DLD1 (cell line): Measurements from ENCODE around the gene HMCN2.

Experiments used
- in situ Hi-C: cut with HindIII; loops from 2 replicates; pipeline ENCODE4 v1.10.0; 2017; ENCODE audit warnings: low sequenced_read_pairs

Gene HMCN2

DNA sequence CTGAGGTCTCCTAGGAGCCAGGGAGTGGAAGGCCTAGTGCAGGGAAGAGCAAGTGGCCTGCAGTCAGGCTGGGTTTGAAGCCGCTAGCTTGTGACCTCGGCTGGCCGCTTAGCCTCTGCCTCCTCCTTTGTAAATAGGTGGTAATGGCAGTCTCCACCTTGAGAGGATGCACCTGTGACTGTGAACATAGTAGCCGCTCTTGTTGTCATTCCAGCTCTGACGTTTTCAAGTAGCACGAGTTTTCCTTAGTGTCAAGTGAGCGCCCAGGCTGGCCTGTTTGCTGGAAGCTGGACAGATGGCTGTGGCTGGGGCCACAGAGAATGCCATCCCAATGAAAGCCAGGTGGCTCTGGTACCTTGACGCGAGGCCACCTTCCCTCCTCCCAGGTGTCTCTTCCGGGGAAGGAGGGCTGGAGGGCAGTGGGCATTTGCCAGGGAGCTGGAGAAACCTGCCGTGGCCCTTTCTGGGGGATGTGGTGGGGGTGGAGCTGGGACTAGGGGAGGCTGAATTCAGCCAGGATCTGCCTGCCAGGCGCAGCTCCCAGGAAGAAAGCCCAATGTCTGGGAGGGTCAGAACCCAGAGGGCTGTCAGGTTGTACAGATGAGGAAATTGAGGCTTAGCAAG is 181.7 kb downstream of the HMCN2 start:
- in situ Hi-C loops, result no loop called here

DNA sequence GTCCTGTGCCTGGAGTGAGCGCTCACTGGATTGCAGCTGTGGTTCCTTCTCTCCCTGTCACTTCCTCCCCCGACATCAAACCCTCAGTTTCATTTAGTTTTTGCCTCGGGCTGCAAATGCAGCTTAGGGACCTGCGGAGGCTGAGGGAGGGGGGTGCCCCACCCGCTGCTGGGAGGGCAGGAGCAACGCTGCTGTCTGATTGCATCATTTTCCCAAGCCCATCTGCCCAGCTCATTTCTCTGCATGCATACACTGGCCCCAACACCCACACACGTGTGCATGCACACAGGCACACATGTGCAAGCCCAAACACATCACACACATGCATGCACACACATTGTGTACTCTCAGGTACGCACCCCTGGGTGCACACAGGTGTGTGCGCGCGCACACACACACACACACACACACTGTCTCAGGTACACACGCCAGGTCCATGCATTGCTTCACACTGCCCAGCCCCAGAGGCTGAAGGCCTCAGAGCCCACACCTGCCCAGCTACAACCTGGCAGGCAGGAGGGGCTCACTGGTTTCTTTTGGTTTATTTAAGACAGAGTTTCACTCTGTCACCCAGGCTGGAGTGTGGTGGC is 182.6 kb downstream of the HMCN2 start:
- in situ Hi-C loops, result no loop called here

DNA sequence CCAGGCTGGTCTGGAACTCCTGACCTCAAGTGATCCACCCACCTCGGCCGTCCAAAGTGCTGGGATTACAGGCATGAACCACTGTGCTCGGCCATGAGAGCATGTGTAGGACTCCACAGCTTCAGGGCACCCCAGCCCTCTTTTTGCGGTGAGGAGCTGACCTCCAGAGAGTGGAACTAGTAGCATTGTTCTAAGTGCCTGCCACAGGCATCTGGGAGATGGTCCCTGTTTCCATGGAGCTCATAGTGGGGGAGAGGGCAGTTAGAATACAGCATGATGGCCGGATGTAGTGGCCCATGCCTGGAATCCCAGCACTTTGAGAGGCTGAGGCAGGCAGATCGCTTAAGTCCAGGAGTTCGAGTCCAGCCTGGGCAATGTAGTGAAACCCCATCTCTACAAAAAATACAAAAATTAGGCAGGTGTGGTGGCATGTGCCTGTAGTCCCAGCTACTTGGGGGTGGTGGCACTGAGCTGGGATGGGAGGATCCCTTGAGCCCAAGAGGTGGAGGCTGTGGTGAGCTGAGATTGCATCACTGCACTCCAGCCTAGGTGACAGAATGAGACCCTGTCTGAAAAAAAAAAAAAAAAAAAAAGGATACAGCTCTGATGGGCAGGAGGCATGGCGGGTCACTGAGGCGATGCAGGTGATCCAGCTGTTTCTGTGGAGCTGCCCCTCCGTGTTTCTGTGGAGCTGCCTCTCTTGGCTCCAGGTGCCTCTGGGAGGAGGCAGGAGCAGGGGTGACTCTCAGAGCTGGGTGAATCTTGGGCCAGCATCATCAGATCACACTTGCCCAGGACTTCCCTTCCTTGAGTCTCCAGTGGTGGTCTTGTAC is 183.4 kb downstream of the HMCN2 start:
- in situ Hi-C loops, result no loop called here

DNA sequence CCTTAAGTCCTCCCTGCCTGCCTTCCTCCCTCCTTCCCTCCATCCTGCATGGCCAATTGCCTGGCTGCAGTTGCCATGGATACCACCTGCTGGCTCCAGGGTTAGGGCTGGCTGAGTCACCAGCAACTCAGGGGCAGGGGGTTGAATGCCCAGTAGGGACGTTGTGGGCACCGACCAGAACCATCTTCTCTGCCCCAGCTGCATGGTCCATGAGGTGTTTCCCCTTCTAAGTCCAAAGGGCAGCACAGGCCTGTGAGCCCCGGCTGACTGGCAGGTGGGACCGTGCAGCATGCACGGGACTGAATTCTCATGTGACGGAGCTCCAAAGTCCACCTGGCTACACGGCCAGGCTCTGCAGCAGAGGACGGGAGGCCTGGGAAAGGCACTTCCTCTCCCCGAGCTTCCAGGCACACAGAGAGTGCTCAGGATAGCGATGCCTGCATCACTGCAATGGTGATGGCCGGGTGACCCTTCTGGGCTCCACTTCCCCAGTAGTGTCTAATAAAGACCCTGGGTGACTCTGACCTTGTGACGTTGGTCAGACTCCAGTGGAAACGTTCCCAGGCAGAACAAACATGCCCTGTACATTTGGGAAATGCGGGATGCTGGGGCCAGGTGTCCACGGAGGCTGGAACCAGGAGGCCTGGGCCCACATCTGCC is 184.9 kb downstream of the HMCN2 start:
- in situ Hi-C loops, result no loop called here

DNA sequence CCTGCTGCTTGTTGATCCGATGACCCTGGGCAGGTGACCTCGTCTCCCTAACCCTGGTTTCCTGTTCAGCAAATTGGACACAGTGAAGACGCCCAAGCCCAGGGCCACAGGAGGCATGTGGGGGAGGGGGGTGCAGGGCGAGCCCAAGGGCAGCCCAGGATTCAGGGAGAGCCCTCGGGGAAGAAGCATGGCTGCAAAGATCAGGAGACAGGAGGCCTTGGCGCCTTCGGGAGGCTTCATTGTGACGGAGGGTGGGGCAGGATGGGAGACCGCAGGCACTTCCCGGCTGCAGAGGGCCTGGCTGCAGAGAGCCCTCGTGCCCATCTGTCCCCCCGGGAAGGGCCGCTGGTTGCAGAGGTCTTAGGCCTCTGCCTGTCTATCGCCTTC is 185.4 kb downstream of the HMCN2 start:
- in situ Hi-C loops, result no loop called here

DNA sequence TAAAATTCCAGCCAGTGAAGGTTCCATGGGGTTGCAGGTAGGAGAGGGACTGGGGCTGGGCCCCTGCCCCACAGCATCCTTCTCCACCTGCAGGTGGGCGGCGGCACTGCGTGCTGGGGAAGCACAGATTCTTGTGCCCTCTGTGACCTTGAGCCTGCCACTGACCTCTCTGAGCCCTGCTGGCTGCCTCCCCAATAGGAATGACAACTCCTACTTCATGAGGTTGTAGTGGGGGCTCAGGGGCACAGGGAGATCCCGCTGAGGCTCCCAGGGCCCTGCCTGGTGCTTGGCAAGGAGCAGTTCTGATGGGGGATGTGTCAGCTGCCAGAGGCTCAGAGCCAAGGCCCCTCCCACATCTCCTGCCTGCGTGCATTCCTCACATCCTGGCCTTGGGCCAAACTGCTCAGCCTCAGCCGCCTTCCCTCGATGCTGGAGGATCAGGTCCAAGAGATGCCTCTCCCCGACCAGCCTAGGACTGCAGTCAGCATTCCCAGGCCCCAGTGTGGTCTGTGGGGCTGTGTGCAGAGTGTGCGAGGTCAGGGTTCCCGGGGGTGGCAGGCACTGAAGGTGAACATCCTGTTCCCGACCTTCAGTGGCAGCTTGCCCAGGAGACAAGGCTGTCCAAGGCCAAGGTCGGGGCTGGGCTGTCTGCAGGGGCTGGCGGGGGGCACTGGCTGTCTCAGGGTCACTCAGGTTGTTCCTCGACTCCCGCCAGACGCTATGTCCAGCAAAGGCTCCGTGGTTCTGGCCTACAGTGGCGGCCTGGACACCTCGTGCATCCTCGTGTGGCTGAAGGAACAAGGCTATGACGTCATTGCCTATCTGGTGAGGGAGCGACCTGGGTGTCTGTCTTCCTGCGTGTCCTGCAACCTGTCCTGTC is 186.2 kb downstream of the HMCN2 start:
- in situ Hi-C loops, result no loop called here

DNA sequence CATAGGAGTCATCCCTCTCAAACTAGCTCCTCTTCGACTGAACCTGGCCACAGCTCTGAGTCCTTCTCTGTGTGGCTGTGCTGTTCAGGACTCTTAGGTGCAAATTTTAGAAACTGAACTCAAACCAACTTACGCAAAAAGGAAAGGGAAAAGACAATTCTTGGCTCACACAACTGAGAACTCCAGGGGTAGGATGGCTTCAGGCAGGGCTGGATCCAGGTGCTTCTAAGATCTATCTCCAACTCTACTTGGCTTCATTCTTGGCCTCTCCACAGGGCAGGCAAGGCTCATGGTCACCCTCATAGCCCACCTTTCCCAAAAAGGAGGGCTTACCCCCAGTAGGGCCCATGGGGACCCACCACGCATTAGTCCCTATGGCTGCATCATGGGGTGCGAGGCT is 187.3 kb downstream of the HMCN2 start:
- in situ Hi-C loops, result no loop called here

DNA sequence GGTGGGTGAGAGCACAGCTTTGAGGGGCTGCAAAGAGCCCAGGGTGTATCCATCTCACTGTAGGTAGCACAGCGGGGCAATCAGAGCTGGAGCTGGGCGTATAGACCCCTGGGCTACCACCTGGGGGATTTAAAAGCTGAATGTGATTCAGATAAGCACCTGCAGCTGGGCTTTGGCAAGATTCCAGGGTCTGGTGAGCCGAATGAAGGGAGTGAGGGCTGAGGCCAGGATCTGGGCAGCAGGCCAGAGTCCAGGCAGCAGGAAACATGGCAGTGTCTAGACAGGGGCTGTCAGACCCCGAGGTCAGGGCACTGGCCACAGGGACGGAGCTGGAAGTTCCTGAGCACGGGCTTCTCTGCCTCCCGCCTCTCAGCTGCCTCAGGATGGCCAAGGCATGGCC is 187.9 kb downstream of the HMCN2 start:
- in situ Hi-C loops, result no loop called here

DNA sequence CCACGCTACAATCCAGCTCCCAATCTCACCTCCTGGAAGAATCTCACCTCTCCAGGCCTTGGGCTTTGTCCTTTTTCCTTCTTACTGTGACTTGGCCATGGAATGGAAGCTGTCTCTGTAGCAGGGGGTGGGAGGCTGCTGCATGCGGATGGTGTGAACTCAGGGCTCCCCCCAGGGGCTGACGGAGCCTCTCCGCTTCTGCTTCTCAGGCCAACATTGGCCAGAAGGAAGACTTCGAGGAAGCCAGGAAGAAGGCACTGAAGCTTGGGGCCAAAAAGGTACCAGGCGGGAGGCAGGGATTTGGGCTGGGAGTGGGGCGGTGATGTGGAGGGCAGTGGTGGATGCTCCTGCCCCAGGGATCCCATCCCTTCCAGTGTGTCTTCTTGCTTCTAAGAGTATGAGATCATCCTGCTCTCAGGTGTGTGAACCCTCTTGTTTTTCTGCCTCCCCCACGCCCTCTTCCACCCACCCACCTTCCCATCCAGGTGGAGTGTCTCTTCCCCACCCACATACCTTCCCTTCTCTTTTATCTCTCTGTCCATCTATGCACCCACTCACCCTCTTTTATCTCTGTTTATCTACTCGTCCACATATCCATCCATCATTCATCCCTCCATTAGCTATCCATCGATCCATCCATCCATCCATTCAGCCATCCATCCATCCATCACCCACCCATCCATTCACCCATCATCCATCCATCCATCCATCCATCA is 188.7 kb downstream of the HMCN2 start:
- in situ Hi-C loops, result no loop called here

DNA sequence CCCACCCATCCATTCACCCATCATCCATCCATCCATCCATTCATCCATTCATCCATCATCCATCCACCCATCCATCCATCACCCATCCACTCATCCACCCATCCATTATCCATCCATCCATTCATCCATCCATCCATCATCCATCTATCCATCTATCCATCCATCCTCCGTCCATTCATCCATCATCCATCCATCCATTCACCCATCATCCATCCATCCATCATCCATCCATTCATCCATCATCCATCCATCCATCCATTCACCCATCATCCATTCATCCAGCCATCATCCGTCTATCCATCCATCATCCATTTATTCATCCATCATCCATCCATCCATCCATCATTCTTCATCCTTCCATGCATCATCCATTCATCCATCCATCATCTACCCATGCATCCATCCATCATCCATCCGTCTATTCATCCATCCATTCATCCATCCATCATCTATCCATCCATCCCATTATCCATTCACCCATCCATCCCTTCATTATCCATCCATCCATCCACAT is 189.3 kb downstream of the HMCN2 start:
- in situ Hi-C loops, result no loop called here

DNA sequence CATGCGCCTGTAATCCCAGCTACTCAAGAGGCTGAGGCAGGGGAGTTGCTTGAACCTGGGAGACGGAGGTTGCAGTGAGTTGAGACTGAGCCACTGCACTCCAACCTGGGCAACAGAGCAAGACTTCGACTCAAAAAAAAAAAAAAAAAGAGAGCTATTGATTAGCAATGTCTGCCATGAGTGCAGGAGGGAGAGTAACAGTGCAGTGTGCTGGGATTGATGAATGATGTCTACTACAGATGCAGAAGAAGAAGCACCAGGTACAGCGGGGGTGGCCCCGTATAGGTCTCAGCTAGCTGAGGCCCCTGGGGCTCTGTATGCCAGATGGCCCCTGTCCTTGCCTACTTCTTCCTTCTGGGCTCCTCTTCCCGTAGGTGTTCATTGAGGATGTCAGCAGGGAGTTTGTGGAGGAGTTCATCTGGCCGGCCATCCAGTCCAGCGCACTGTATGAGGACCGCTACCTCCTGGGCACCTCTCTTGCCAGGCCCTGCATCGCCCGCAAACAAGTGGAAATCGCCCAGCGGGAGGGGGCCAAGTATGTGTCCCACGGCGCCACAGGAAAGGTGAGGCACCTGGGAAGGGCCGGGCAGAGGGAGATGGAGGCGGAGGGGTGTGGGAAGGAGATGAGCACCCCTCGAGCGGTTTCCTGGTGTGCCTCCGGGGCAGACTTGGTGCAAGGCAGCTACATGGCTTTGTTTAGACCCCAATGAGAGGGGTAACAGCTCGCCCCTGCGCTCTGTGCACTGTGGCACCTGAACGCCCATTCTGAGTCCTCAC is 192.7 kb downstream of the HMCN2 start:
- in situ Hi-C loops, result no loop called here

DNA sequence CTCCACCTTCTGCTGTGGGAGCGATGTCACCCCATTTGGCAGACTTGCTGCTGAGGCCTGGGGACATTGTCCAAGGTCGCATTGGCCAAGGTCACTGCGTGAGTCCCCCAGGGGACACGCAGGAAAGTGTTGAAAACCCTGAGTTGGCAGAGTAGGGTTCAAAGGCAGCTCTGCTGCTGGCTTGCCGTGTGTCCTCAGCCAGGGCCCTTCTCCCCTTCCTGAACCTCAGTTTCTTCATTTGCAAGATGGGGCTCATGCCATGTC is 193.2 kb downstream of the HMCN2 start:
- in situ Hi-C loops, result no loop called here

DNA sequence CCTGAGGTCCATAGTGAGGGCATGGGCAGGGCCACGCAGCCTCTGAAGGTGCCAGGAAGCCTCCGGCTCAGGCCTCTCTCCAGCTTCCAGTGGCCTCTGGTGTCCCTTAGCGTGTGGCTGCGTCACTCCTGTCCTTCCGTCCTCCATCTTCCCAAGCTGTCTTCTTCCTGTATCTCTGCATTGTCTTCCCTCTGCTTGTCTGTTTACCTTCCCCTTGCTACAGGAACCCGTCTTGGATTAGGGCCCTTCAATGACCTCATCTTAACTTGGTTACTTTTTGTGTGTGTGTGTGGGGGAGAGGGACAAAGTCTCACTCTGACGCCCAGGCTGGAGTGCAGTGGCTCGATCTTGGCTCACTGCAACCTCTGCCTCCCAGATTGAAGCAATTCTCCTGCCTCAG is 193.6 kb downstream of the HMCN2 start:
- in situ Hi-C loops, result no loop called here

DNA sequence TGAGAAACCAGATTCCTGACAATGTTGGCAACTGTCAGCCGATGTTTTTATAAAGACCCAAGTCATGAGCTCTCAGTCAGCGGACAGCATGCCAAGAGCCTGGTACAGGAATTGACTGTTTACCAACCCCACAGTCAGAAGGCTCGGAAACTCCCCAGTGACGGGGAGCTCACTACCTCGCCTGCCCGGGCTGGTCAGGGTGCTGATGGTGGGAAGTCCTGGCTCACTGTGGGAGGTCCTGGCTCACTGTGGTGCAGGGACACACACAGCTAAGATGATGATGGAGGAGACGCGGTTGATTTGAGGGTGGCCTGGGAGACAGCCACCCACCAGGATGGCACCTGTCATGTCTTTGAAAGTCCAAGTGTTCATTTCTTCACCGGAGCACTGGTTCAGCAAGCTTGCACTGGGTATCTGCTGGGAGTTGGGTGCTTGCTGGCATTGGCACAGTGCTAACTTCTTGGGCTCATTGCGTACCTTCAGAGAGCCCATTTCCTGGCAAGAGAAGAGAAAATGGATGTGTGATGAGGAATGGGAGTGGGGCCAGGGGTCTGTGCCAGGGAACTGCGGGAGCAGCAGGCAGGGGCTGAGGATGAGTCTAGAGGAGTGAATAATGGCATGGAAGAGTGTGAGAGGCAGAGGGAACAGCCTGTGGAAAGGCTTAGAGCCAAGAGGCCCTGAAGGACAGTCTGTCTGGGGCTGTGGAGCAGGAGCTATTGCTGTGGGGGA is 194.5 kb downstream of the HMCN2 start:
- in situ Hi-C loops, result no loop called here

DNA sequence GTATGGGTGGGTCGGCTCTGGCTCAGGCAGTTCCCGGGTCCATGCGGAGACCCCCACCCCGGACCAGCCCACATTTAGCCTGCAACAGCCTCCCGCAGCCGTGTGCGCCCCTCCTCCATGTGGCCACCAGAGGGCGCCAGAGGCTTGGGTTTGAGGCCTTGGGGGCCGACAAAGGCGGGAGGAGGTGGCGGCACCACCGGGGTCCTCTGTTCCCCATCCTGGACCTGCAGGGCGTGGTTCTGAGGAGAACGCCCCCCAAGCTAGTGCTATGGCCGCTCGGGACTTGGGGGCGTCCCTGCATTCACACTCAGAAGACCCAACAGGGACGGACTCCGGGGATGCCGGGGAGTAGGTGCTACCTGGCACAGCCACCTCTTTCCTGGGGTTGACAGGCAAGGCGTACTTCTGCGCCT is 195.7 kb downstream of the HMCN2 start:
- in situ Hi-C loops, result no loop called here

DNA sequence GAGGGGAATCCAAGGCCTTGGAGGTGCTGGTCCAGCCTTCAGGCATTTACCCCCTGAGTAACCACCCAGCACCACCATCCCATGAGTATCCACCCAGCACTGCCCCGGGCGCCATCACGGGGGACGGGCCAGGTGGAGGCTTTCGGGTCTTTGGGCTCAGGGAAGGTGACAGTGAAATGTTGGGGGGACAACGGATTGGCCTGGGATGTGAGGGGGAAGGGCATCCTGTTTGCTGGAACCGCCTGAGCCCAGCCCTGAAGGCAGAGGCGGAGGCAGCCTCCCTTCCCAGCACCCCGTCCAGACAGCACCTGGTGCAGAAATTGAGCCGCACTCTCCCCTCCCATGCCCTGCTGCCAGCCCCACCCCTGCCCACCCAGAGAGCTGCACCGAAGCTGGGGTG is 196.2 kb downstream of the HMCN2 start:
- in situ Hi-C loops, result no loop called here

DNA sequence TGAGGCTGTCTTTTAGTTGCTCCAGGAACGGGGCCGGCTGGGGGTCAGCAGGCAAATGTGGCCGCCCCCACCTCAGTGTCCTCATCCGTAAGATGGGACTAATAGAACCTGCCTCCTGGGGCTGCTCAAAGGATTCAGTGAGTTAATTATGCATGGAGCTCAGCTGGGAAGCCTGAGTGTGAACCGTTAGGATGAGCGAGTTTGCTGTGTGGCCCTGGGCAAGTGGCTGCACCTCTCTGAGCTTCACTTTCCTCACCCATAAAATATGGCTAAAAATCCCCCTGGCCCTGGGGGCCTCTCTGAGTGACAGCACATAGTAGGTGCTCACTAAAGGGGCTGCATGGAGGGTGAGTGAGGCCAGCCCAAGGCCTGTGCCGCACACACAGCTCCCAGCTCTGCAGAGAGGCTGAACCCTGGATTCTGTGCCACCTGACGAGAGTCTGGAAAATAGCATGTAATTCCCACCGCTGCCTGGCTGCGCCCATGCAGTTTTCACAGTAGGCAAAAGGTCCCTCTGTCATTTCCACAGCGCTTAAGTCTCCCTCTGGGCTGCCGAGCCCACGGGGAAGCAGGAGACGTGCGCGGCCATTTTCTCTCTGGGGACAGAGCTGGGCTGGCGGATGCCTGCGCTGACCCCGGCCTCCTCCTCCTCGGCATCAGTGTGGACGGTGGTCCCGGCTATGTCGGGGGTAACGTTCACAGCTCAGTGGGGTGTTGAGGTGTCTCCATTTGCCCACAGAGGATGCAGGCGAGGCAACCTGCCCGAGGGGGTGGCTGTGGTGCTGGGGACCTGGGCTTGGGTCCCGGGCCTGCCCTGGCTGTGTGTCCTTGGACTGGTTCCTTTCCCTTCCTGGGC is 197.4 kb downstream of the HMCN2 start:
- in situ Hi-C loops, result no loop called here
